Activated gamma-delta T cell treated with Interleukin-2 at 50 U/mL for 16 hours (primary cell): ENCODE measurements around the gene TAF8.

Experiments used
- DNase-seq: peaks from one replicate; pipeline ENCODE4 v3.0.0-alpha.2; 2020

Gene TAF8

GRCh38 chr6:42100029-42100901 is 49.9 kb downstream of the TAF8 start:
- no peak for DNase-seq

GRCh38 chr6:42101186-42101657 is 50.9 kb downstream of the TAF8 start:
- DNase-seq = no peak

DNA sequence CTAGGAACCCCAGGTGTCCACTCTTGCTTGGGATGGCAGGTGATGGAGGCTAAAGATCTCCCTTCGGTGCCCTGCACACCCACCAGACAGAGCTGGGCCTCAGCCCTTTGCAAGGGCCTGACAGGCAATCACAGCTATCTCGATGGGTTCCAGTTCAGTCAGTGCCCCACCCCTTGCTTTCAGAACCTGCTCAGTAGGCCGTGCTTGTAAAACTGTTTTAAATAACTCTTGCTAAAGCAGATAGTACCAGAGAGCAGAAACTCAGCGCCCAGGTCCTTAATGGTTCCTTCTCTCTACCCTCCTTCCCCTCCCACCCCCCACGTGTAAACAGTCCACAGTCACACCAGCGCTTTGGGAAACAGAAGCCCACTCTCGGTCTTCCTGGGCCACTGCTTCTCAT is 52.9 kb downstream of the TAF8 start:
- DNase-seq = no peak

- no peak for DNase-seq
Observed at GRCh38 chr6:42103753-42104094, 53.4 kb downstream of the TAF8 start.

DNA sequence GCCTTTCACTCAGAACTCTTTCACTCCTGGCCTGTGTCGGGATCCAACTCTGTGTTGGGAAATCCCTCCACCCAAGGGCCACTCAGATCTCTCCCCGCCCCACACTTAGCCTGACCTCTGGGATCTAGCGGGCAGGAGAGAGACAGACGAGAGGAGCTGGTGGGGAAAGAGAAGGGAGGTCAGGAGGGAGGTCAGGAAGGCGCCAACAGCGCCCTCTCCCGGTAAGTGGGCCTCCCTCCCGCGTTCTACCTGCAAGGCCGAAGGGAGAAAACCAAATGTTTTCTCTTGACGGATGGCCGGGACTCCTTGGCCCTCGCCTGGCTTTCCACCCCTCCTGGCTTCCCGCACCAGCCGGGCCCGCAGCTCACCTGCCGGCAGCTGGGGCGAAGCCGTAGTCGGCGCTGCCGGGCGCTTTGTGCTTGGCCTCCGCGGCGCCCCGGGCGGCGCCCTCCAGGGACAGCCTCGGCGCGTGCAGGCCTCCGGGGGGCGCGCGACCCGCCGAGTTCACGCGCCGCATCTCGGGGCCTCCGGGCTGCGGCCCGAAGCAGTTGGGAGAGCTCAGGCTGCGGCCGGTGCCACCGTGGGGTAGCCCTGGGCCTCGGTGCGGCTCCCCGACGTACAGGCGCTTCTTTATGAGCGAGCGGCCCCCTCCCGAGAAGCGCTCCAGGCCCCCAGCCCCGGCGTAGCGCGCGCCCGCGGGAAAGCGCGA is 53.9 kb downstream of the TAF8 start:
- peak; percentile 64 for DNase-seq

GRCh38 chr6:42104804-42105125 is 54.4 kb downstream of the TAF8 start:
- DNase-seq = peak; percentile 11

DNA sequence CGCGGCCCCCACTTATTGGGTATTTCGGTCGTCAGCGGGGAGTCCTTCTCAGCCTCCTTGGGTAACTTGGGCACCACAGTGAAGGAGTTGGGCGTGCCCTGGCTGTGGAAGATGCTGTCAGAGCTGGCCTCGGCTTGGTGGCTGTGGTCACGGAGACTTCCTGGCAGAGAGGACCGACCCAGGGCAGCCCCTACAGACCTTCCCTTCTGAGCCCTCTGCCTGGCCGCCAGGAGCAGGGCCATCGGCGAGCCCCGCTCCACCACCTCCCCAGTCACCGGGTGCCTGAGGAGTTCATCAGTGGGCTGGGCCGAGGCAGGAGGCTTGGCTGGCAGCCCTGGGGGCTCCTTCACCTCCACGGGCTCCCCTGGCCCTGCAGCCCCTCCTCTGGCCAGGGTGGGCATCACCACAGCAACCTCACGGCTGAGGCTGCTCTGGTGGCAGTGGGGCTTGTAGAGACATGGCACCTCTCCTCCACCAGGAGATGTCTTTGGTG is 54.9 kb downstream of the TAF8 start:
- DNase-seq = no peak

GRCh38 chr6:42105709-42106108 is 55.4 kb downstream of the TAF8 start:
- no peak for DNase-seq

DNA sequence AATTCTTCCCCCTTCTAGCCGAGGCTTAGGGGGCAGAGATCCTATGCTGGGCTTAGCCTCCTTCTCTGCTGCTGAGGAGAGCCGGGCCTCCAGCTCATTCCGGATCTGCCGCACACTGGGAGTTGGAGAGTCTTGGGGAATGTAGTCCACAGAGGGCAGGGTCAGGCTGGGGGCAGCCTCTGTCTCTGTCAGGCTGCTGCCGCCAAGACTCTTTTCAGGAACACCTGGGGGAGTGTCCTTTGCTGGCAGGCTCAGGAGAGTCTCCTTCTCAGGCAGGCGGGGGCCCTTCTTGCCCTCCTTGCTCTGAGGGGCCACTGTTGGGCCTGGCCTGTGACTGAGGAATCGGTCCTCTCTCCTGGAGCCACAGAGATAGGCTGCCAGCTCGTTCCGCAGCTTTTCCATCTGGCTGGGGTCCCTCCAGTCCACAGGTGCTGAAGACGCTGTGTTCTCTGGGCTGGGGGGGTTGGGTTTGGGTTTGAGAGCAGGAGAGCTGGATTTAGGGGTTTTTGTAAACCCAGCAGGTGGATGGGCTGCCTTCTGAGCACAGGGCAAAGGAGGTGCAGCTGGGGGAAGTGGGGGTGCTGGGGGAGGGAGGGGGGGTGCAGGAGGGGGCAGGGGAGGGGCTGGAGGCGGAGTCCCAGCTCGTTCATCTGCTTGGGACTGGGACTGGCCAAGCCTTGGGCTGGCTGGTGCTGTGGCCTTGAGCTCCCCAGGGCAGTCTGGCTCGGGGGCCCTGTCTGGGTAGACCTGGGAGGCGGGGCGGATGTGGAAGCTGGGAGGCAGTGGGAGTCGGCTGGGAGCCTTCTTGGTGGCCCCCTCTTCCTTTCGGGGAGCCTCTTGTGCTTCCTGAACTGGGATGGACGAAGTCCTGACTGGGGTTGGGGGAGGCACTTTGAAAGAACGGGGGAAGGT is 56.0 kb downstream of the TAF8 start:
- no peak for DNase-seq

DNA sequence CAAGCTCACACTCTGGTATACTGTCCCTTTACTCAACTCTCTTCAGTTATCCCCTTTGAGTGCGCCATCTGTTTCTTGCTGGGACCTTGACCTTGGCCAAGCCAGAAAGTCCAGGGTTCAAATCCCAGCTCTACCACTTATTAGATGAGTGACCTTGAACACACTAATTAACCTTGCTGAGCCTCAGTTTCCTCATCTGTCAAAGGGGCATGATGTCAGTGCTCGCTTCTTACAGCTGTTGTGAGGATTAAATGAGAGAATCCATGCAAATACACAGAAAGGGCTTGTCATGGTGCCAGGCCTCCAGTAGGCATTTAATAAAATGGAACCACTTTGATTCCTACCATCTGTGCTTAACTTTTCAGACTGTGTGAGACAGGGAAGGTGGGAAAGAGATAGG is 57.7 kb downstream of the TAF8 start:
- DNase-seq = no peak

DNA sequence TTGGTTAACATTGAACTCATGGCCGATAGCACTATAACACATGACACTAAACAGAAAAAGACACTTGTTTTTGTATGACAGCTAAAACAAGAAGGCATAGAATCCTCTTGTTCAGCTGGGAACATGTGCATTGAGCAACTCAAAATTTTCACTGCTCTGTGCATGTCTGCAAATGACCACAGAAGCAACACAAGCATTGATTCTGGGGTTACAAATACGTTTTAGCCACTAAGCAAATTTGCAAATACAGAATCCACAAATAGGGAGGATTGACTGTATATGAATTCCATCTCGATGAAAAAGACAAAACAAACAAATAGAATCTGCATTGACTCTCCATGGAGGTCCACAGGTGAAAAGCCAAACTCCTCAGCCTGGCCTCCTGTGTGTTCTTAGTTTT is 60.4 kb downstream of the TAF8 start:
- no peak for DNase-seq

- DNase-seq = no peak
Observed at GRCh38 chr6:42112351-42112750, 62.0 kb downstream of the TAF8 start.

DNA sequence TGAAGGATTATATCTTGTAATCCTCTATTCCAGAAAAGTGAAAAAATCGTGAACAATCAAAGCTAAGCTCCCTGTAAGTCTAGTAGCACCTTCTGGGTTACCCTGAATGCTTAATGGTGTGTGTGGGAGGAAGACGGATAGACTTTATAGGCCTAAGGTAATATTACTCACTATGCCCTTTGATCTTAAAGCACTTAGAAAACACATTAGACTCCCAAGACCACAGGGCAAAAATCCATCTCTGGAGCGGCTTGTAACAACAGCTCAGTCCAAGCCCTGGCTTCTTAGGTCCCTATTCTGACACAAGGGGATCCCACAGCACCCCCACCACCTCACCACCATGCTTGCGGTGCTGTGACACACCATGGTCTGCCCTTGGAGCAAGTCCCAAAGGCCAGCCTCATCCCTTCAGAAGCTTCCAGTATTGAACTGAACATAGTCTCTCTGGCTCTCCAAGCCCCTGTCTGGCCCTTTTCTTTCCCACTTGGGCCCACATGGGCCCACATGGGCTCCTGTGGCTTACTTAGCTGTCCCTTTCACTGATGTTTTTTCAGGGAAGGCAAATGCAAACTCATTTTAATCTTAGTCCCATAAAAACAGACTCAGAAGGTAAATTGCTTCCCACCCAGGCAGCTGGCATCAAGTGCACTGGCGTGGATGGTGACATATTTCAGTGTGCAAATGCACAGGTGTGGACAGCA is 63.8 kb downstream of the TAF8 start:
- DNase-seq = no peak

GRCh38 chr6:42117843-42118161 is 67.5 kb downstream of the TAF8 start:
- no peak for DNase-seq

DNA sequence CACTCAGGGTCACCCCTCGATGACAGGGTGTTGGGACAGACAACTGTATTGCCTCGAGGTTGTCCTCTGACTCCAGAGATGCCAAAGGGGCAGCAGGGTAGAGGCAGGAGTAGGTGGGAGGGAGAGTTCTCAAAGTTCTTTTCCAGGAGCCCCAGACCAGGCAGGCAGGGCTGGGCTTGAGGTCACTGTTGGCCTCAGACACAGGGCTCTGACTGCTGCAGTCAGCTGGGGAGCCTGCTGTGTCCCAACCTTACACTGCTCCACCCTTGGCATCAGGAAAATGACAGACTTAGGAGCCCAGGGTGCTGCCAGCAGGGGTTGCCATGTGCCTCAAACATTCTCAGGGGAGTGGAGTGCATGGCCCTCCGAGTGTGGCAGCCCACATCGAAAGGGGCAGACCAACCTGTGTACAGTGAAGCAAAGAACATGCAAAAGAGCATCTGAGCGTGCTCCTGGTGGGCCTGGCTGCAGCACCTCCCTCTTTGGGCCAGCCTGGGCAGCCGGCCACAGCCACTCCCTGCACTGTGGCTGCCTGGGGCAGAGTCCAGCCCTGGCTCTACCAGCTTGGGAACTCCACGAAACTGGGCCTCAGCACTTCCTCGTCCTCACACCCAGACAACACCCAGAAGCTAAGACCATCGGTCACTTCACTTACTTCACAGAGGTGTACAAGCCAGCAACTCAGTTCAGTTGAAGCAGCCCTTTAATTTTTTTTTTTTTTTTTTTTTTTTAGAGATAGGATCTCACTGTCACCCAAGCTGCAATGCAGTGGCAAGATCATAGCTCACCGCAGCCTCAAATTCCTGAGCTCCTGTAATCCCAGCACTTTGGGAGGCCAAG is 68.1 kb downstream of the TAF8 start:
- no peak for DNase-seq

DNA sequence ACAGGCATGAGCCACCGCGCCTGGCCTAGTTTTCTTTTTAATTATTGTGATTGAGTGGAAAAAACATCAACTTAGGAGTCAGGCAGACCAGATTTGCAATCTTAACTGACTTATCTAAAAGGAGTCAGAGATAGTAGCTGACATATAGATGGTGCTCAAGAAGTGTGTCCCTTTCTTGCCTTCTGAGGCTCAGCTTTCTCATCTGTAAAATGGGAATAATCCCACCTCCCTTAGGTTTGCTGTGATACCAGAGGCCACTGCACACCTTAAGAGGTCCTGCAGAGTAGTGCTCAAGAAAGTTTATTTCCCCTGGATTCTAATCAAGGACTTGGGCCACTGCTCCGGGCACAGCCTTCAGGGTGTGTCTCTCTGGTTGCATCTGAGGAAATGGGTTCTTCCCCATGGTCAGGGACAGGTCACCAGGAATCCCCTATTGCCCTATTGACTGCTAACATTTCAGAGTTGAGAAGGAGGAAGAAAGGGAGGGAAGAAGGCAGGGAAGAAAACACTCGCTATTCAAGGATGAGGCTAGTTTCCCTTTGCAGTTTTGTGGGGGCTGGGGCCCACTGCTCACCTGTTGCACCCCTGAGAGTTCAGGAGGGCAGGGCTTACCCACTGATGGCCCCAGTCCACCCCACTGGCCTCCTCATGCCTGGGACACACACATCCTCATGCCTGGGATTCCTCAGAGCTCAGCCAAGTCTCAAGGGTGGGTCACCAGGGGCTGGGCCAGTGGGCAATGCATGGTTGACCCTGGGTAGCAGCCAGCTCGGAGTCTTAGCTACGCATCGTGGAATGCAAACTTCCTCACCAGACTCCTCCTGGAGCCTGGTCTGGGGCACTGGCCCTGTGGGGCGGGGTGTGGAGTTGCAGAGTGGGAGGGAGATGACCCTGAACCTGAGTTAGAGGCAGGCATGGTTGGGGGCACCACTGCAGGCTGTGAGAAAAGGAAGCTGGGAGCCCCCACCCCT is 70.9 kb downstream of the TAF8 start:
- no peak for DNase-seq

- no peak for DNase-seq
Observed at GRCh38 chr6:42123379-42124103, 73.2 kb downstream of the TAF8 start.

DNA sequence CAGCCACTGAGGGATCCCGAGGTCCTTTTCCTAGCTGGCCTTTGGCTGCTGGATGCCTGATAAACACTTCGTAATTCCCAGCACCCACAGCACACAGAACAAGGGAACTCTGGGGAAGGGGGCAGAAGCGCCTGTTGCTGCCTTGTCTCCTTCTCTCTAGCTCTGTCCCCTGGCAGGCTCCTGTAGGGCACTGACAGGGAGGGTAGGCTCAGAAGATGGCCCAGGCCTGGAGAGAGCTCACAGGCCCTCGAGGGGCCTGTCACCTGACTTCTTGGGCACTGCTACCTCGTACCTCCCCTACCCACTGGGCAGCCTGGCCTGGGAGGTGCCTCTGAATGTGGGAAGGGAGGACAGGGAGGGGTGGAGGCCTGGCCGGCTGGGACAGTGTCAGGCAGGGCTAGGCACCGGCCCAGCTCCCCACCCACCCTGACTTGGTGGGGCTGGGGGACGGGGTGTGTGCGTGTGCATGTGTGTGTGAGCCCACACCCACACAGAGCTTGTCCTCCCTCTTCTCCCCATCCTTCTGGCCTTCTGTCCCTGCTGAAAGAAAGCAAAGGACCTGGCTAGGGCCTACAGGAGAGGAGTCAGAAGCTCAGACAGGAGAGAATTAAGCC is 74.0 kb downstream of the TAF8 start:
- DNase-seq = no peak

GRCh38 chr6:42125231-42125630 is 74.9 kb downstream of the TAF8 start:
- DNase-seq = no peak
